SH-SY5Y (cell line): ENCODE data around the gene NDRG2.

Experiments used
- GATA2 ChIP-seq: IDR thresholded peaks from 2 replicates; pipeline ENCODE4 v1.6.1; 2011; ENCODE audit warnings: mild to moderate bottlenecking, low read depth, low read length
- GATA3 ChIP-seq: IDR thresholded peaks from 2 replicates; pipeline ENCODE4 v1.6.1; 2011; ENCODE audit warnings: low read depth, mild to moderate bottlenecking, low read length, moderate library complexity

- TF ChIP-seq GATA3 = no peak
- TF ChIP-seq GATA2 = no peak
Measured at GRCh38 chr14:21018781-21019180, 6.1 kb downstream of the NDRG2 start.
